HPDE6-E6E7 (cell line): ENCODE data around the gene CDC42EP5.
A peak's percentile ranks its signal among the peaks of the same experiment; 100 is the strongest.
"Not testable (repeated sequence)": the region's sequence is repeated elsewhere in the genome, so short reads cannot be mapped to it uniquely, and the experiment has no call there.

Experiments used
- DNase-seq: peaks from one replicate; pipeline ENCODE4 v3.0.0; 2011; ENCODE audit warnings: missing footprints; ENCODE audit errors: extremely low spot score

Gene CDC42EP5

DNA sequence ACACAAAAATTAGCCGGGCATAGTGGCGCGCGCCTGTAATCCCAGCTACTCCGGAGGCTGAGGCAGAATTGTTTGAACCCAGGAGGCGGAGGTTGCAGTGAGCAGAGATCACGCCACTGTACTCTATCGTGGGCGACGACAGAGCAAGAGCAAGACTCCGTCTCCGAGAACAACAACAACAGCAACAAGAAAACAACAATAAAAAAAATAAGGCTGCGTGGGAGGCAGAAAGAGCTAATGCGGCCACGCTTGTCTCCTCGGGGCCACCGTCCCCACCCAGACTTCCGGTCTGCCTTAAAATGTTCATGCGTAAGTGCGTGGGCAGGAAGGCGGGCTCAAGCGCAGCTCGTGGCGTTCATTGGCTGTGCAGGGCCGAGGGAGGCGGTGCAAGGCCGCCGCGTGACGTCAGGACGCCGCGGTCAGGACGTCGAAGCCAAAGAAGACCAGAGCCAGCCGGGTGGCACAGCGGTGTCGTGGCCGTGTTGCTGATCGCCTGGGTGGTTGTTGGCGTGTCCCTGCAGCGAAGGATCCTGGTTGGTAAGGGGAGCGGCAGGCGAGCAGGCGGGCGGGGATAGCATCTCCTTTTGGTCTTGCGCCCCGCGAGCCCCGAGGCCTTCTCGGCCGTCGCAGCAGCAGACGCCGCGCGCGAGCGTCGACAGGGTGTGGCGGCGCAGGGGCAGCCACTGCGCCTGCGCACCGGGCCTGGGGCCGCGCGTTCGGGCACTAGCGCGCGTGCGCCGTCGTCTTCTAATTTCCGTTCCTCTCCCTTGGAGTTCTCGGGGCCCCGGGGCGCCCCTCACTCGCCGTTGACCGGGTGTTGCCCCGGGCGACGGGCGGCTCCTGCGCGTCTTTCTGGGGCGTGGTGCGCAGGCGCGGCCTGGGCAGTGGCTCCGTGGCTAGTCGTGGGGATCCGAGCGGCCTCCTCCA lies 24.1 kb downstream of the CDC42EP5 start, which contains the start of gene LENG8:
LENG8 (plus strand) TSS at position 426 of the 927 bp plus-strand sequence. CDS start 2,146 bp downstream, outside the sequence.
- DNase-seq = peak; percentile 92

DNA sequence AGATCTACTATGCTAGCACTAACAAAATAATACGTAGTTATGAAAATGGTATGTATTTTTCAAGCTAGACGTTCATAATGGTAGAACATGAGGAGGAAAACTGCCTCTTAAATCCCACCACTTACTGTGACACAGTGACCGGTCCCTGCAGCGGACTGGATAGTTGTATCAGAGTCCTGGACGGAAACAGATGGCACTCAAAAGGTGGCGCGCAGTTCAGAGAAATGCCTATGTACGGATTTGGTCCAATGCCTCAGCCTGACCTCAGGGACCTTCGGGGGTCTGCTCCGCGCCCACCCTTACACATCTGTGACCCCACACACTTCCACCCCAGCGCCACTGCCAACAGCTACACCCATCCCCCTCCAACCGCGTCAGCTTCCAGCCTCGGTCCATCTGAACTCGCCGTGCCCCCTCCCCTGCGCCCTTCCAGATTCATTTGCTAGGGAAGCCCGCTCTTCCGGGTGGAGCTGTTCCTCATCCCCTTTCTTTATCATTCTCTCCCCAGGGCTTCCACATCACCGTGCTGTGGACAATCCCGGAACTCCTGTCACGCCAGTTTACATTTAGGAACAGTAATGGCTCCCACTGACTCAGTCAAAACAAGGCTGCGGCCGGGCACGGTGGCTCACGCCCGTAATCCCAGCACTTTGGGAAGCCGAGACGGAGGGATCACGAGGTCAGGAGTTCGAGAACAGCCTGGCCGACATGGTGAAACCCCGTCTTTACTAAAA lies 24.9 kb downstream of the CDC42EP5 start:
- DNase-seq = no peak

DNA sequence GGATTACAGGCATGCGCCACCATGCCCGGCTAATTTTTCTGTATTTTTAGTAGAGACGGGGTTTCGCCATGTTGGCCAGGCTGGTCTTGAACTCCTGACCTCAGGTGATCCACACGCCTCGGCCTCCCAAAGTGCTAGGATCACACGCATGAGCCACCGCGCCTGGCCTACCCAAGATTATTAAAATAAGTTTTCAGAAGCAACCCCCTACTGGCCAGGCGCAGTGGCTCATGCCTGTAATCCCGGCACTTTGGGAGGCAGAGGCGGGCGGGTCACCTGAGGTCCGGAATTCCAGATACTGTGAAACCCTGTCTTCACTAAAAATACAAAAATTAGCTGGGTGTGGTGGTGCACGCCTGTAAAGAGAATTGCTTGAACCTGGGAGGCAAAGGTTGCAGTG lies 26.7 kb downstream of the CDC42EP5 start:
- not testable (repeated sequence) for DNase-seq

DNA sequence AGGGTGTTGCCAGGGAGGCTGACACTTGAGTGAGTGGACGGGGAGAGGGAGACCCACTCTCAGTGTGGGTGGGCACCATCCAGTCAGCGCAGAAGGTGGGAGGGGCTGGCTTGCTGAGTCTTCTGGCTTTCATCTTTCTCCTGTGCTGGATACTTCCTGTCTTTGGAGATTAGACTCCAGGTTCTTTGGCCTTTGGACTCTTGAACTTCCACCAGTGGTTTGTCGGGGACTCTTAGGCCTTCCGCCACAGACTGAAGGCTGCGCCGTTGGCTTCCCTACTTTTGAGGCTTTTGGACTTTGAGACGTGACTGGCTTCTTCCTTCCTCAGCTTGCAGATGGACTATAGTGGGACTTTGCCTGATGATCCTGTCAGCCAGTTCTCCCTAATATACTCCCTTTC lies 28.4 kb downstream of the CDC42EP5 start:
- DNase-seq = no peak

DNA sequence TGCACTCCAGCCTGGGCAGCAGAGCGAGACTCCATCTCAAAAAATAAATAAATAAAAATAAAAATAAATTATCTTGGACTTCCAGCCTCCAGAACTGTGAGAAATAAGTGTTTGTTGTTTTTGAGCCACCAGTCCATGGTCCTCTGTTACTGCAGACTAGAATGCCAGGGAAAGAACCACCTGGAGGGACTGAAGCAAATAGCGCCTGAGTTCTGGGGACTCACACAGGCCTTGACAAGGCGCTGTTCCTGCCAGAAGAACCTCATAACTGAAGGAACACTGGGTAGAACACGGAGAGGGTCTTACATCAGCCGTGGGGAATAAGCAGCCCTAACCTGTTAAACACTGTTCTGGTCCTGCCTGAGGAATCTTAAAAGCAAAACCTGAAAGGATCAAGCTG lies 32.5 kb downstream of the CDC42EP5 start:
- no peak for DNase-seq

DNA sequence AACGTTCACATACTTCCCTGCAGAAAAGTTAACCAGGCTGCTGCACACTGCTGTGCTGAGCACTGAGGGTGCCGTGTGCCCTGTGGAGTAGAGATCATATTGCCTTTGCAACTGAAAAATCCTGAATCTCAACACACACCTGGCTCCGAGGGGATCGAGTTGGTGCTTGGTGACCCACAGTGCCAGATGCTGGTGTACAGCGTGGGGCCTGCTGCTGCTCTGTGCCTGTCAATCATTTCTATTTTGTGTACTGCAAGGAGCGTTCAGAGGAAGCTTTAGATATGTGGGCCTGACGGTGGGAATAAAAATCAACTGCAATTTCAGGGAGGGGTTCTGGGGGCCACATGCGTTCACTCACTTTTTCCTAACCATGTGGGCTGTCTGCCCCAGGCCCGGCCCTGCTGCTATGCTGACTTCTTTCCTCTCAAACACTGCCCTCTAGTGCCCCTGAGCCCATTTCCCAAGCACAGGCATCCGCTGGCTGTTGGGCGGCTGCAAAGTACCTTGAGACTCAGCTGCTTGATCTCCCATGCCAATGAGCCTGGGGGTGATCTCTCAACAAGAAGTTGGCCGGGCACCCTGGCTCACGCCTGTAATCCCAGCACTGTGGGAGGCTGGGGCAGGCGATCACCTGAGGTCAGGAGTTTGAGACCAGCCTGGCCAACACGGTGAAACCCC lies 33.8 kb downstream of the CDC42EP5 start:
- DNase-seq = no peak

DNA sequence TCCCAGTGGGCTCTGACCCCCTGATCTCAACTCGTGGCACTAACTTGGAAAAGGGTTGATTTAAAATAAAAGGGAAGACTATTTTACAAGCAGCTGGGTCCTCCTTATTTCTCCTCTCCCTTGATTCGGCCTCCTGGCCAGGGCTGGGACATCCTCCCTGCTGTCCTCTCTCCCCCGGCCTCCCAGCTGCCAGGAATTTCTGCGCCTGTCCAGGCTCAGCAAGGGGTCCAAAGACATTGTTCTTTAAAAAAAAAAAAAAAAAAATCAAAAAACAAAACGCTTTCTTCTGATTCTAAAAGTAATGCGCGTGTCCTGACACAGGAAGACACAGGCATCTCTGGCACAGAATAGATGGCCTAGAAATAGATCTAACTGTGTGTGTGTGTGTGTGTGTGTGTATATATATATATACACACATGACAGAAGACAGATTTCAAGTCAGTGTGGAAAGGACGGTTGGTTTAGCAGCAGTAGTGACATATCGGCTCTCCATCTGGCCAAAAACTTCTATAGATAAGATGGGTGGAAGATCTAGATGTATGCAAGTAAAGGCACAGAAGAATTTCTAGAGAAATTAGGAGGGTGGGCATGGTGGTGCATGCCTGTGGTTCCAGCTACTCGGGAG lies 36.4 kb downstream of the CDC42EP5 start:
- no peak for DNase-seq

DNA sequence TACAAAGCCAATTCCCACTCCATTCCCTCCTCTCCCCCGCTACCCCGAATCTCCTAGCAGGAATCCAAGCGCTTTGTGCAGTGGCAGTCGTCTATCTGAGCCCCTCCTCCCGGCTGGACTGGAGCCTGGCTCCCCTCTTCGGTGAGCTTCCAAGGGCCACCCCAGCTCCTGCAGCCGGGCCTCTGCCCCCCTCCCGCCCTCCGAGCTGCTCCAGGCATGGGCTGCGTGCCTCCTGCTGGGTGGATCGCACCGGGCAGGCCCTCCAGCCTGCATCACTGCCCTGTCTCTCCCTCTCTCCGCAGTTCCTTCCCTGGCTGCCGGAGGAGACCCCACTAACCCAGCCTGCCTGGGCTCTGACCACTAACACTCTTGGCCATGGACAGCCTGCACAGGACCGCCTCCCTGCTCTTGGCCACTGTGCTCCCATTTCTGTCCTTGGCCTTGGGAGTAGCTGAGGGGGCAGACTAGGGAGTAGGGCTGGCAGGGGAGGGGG lies 37.0 kb downstream of the CDC42EP5 start:
- DNase-seq = no peak

DNA sequence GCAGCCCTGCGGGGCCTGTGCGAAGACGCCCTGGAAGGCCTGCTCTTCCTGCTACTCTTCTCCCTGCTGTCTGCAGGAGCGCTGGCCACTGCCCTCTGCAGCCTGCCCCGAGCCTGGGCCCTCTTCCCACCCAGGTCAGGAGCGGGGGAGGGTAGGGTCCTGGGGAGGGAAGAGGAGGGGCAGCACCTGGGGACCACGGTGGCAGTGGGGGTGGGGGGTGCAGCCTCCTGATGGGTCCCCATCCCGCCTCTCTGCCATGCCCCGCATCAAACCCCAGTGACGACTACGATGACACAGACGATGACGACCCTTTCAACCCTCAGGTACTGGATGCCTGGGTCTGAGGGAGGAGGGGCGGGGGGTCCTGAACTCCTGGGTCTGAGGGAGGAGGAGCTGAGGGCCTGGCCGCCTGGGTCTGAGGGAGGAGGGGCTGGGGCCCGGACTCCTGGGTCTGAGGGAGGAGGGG lies 37.5 kb downstream of the CDC42EP5 start:
- no peak for DNase-seq

DNA sequence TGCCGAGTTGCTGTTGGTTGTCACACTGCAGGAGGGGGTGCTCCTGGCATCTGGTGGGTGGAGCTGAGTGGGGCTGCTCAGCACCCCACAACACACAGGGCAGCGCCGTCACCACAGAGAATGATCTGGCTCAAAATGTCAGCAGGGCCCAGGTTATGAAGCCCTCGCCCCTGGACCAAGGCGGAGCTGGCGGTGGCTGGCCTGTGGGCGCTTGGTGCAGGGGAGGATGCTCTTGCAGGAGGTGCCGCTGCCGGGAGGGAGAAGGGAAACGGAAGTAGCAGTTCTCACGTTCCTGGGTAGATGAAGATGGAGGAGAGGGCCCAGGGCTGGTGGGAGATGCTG lies 38.3 kb downstream of the CDC42EP5 start:
- no peak for DNase-seq

DNA sequence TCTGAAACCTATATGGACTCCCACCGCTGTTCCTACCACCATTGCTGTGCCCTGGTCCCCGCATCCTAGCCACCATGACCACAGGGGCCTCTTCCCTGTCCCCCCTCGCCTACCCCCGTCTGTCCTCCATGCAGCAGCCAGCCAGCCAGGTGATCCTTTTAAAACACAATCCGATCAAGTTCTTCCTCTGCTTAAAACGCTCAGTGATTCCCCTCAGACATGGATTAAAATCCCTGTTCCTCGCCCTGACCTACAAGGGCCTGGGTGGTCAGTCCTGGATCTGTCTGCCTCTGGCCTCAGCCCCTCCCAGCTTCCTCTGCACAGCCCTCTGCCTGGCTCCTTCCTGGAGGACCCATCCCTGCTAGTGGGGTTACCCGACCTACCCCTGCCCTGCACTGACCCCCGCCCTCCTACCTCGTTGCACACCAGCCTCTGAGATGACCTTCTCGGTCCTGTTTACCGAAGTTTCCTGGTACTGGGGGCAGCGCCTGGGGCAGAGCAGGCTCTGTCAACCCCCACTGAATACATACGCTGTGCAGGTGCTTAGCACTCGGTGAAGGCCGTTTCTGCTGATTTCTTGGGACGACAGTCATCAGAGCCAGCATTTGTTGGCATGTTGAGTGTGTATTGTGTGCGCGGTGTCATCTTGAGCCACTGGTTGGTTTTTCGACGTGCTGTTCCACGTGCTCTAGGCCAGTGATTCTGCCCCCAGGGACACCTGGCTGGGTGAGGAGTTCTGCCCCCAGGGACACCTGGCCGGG lies 38.8 kb downstream of the CDC42EP5 start:
- DNase-seq = no peak

DNA sequence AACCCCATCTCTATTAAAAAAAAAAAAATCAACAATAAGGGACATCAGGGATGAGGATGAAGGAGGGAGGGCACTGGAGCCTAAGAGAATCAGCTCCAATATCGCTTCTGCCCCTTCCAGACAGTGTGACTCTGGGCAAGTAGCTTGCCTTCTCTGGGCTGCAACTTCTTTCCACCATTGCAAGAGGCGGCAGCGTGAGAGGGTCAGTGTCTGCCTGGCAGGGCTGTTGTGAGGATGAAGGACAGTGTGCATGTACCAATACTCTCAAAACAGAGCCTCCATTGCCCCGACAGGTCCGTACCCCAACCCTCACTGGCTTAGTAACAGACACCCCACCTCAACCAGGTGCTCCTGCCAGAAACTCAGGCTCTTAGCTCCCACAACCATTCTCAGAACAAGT lies 39.4 kb downstream of the CDC42EP5 start:
- DNase-seq = no peak

DNA sequence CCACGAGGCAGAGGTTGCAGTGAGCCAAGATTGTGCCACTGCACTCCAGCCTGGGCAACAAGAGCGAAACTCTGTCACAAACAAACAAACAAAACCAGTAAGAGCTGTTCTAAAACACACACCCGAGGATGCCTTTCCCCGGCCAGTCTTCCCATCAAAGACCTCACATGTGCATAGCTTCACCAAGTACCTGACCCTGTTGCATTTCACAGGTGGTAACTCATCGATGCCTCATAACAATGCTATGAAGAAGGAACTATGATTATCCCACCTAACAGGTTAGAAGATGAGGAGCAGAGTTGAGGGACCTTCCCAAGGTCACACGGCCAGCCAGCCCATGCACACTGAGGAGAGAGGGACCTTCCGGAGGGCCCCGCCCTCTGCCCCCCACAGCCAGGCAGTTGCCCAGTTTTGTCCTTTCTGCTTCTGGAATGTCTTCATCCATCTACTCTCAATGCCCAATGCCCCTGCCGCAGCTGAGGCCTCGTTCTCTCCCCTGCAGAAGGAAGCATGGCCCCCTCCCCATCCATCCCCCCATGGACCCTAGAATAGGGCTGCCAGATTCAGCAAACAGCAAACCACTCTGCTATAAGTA lies 40.9 kb downstream of the CDC42EP5 start:
- DNase-seq = peak; percentile 82

DNA sequence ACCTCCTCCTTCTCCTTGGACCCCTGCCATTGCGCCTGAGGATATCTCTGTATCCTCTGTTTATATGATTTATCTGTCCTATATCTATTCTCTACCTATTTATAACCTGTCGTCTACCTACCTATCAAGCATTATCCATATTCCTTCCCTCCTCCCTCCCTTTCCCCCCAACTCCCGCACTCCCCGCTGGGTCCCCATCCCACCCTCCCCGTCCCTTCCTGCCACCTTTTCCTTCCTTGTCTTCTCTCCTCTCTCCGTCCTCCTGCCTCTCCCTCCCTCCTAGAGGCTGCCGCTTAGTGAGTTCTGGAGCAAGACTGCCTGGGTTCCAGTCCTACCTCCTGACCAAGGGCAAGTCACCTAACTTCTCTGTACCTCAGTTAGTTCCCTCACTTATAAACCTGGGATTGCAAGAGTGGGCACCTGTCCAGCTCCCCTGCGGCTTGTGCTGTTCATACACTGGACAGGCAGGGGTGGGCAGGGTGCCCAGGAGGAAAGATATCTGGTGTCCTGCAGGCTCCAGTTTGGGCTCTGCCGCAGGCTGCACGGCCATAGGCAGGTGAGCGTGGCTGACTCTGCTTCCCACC lies 41.7 kb downstream of the CDC42EP5 start:
- DNase-seq = no peak

DNA sequence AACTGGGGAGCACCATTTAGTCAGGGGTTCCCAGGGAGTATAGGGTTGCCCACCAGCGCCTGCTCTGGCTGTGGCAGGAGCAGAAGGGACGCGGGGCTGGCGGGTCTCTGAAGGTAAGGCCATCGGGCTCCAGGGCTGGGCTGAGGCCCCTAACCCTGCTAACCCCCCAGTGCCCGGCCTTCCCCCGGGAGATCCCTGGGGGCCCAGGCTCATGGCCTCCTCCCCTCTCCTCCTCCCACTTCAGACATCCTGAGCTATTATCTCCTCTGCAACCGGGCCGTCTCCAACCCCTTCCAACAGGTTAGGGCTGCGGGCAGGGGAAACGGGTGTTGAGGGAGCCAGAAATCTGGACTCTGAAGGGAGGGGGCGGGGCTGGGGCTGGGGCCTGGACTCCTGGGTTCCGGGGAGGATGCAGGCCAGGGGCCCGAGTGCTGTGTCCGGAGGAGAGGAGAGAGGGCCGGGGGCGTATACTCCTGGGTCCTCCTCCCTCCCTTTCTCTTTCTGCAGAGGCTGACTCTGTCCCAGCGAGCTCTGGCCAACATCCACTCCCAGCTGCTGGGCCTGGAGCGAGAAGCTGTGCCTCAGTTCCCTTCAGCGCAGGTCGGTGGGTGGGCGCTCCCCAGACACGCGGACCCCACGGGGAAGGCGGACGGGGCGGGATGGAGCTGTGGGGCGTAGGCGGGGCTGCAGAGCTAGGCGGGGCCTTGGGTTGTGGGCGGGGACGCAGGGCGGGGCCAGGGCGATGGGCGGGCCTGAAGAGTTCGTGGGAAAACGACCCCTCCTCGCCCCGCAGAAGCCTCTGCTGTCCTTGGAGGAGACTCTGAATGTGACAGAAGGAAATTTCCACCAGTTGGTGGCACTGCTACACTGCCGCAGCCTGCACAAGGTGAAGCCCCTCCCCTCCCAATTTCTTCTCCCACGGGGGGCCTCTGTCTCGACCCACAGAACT lies 42.5 kb downstream of the CDC42EP5 start:
- no peak for DNase-seq

DNA sequence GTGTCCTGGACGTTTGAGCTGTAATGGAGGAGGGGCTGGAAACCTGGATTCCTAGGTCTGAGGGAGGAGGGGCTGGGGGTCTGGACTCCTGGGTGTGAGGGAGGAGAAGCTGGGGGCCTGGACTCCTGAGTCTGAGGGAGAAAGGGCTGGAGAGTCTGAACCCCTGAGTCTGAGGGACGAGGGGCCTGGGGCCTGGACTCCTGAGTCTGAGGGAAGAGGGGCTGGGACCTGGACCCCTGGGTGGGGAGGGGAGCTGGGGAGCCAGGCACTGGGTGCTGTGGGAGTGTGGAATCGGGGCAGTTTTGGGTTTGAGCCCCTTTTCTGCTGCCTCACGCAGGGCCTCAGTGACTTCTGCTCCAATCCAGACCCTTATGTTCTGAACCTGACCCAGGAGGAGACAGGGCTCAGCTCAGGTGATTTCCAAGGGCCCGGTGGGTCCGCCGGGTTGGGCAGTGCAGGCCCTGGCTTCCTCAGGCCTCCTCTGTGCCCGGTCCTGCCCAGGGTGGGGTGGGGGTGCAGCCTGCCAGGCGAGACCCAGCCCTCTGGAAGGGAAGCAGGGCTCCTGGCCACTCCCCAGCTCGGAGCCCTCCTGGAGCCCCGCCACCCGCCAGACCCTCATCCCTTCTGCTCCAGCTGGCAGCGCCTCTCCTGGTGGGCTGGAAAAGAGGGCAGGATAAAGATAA lies 43.4 kb downstream of the CDC42EP5 start:
- DNase-seq = no peak

DNA sequence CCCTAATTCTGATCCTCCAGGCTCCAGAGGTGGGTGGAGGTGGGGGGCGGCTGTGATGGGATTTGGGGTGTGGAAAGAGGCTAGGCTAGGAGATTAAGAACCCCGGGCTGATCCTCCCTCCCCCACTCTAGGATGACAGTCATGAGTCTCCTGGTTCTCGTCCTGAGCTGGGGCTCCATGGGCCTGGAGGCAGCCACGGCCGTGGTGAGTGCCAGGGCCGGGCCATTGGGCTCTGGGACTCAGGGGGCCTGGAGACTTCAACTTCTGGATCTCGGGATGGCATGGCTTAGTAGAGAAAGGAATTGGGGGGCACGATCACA lies 44.0 kb downstream of the CDC42EP5 start:
- DNase-seq = no peak
